Measurements from ENCODE around the gene CCDC141.
A peak's percentile ranks its signal among the peaks of the same experiment; 100 is the strongest.

Gene CCDC141

DNA sequence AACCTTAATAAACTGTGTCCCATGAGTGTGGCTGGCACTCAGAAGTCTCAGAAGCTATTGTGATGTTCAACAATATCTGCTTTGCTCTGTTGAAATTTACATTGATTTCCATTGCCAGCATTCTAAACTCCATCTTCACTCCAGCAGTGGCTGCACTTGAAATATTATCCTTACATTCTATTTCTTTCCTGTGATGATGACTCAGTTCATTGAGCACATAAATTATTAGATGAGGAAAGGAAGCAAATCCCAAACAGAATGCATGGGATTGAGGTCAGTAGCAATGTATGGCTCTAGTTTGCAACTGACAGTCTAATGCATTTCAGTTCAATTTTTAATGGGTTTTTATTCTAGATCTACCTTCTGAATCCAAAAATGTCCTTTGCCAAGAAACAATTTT, 150.3 kb downstream of the CCDC141 start:
- no peak for DNase-seq

DNA sequence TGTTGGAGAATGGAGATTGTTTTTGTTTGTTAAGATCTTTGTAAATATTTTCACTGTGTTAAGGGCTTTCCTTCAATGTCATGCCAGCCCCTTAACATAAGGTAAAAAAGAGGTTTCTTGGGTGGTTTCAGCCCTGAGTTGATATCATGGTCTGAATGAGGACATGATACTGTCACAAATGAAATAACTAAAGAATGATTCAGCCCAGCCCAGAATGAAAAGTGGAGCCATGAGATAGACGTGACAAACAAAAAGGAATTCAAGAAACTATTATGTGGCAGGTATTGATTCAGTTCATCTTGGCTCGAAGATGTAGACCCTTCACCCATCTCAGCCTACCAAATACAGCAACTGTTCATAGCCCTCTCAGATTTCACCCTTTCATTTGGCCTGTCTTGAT, 154.1 kb downstream of the CCDC141 start:
- no peak for DNase-seq

DNA sequence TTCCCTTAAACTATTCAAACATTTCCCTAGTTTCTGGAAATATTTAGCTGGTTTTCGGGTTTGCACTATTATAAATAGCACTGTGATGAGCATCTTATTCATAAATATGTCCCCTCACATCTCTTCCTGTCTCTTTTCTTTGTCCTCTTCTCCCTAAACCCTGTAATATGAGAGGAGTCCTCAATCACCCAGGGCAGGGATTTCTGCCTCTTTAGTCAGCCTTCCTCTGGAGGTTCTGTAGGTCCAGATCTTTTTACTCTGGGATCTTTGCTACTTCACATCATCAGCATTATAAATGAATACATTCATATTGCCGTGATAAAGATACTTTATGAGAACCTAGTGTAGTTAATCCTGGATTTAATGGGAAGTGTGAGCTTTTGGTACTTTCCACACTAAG, 154.8 kb downstream of the CCDC141 start:
- no peak for DNase-seq

DNA sequence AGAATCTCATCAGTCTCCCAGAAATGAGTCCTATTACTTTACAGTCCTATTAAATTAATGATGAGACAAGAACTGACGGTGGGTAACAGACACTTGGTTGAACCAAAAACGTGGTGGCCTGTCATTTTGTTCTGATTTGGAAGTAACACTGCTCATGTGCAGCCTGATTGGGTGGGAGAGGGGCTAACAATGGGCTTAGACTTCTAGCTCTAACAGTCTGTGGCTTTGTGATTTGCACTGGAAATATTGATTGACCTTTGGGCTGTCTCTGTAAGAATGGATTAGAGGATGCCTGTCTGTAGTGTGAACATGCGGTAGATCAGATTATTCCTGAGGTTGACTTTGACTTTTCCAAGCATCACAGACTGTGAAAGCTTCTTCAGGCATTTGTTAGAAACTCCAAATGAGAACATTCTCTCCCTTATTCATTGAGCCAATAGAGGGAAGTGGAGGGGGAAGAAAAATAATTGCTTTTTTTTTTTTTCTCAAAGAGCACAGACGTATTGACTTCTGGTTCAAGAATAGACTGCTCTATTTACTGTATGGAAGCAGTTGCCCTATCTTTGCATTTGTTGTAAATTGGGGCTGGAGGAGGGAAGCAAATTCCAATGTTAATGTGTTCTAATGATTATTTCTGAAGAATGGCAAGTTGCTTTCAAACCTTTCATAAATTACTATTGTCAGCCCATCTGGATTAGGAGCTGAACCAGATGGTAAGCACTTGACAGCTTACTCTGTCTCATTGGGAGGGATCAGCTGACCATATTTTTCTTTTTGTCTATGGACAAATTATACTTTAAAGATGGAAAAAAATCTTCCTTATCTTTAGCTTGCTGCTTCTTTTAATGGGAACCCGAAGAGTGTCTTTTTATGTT, 156.9 kb downstream of the CCDC141 start:
- DNase-seq = no peak

DNA sequence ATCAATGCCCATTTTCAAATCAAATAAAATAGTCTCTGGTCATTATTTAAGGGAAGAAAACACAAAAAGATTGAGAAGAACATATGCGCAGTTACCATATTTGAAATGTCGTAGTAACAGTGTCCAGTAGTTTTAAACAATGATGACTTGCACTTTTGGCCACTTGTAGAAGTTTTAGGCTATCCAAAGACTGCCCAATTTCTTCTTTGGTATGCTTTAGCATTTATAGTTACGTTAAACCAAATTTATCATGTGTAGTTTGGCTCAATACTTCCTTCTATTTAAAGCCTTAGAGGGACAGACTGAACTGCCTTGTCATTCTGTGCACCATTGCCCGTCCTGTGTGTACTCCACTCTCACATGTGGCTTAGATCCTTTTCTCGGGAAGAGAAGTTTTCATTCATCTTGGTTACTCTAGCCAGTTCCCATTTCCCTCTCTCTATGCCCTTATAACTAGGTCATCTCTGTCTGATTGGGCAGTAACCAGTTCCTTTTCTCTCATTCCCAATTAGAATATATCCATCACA, 157.9 kb downstream of the CCDC141 start:
- no peak for DNase-seq

DNA sequence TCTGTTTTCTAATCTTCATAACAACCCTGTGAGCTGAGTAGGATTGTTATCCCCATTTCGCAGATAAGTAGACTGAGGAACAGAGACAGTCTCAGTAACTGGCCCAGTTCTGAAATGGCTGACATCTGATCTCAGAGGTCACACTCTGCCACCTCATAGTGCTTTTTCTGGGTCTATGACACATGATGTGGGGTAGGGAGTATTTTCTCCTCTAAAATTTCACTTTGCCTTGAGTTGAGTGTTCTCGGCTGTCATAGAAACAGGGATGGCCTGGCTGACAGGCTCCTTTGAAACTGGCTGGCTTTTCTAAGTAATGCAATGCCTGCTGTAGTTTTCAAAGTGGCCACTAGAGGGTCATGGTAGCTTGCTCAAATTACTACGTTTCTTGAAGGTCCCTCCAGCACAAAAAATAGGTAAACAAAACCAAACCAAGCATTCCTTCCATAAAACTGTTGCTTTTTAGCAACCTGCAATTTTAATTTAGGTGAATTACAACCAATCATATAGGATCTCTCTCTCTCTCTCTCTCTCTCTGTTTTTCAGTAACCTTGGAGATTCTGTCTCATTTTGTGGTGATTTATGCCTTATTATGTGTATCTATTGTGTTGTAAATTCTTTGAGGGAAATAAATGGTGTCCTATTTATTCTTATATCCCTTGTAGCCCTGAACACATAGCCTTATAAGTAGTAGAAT, 158.5 kb downstream of the CCDC141 start:
- DNase-seq = peak; percentile 25

DNA sequence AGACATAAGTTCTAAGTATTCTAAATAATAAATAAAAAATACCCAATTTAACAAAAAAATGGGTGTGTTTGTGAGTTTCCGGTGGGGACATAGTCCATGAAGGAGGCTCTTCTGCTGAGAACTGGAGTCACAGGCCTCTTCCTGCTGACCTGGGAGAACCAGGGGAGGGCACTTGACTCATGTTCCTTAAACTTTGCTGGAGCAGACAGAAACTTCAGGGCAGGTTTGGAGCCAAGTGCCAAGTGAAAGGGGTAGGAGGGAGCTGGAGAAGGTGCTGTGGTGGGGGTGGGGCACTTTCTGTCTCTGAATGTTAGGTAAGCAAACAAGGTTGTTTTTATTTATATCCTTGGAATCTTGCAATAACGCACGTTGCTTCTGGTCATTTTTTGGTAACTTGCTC, 163.9 kb downstream of the CCDC141 start:
- DNase-seq = no peak

DNA sequence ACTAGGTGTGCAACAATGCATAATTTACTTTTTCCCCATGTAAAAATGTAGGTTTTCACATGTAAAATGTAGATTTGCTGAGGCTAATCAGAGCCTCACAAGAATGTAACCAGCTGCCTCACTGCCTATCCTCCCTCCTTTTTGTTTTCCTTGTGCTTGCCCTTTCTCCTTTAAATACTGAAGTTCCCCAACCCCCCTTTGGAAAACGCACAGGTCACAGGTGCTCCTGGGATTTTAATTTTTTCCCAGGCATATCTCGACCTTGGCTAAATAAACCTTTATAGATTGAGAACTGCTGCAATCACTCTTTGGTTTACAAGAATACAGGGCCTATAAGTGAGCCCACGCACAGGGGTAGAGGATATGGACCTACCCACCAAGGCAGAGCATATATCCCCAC, 165.5 kb downstream of the CCDC141 start:
- DNase-seq = no peak

DNA sequence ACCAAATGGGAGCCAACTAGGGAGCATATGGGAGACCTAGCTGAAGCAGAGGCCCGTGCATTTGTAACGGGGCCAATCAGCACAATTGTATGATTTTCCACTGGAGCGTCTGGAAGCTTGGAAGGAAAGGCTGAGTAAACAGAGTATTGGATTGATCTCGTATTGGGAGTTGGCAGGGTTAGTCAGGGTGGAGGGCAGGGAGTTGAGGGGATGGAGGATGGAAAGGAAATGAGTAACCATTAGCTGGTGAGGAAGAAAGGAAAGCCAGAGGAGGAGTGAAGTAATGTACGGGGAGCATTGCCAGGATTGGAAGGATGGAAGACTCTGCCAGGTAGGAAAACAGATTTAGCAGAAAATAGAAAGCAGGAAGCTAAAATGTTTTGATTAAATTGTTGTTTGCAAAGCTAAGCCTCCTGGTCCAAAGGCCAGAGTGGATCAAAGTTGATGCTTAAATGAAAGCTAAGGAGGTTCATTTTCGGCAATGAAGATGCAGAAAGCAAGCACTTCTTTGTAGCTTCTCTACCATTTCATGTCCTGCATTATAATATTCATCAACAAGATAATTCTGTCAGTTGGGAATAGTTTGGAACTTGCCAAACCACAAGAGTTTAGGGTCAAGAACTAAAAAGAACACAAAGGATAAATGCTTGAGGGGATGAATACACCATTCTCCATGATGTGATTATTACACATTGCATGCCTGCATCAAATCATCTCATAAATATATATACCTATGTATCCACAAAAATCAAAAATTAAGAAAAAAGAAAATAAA, 167.1 kb downstream of the CCDC141 start:
- DNase-seq = no peak

DNA sequence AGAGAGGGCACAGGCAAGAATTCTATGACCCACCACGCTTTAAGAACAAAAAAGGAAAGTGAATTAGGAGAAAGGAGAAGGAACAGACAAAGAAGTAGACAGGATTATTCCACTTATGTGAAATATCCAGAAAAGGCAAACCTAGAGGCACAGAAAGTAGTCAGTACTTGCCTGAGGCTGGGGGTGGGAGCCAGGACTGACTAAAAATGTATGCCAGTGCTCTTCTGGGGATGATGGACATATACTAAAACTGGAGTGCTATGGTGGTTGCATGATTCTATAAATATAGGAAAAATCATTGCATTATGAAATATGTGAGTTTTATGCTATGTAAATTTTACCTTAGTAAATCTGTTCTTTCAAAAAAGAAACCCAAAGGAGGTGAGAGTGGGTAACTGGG, 168.9 kb downstream of the CCDC141 start:
- no peak for DNase-seq

DNA sequence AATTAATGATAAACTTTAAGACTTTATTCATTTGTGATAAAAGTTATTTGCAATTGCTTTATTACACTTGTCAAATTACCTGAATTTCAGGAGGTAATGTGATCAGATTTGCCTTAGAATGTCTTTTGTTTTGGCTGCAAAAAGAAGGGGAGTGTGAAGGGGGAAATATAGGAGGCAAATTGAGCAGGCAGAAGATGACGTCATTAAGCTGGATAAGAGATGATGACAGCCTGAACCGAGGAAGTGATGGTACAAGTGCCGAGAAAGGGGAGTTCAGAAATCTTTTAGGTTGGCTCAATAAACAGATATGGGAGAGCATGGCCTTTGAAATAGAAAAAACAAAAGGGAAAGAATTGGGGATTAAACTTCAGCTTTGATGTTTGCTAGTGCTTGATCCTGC, 169.7 kb downstream of the CCDC141 start:
- DNase-seq = no peak

DNA sequence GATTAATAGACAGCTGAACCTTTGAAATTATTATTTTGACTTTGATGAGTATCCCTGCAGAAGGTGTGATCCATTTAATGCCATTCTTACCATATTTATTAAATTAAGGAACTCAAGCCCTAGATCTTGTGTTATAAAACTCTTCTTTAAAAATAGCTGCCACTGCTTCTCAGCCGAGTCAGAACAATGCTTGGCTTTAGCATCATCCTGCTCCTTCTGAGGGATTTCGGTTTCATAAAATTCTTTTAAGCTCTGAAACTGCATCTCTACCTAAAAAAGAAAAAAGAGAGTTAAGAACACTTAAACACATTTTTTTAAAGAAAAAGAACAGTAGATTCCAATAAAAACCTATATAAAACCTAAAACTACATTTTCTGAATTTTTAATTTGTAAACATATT, 172.1 kb downstream of the CCDC141 start:
- DNase-seq = no peak

DNA sequence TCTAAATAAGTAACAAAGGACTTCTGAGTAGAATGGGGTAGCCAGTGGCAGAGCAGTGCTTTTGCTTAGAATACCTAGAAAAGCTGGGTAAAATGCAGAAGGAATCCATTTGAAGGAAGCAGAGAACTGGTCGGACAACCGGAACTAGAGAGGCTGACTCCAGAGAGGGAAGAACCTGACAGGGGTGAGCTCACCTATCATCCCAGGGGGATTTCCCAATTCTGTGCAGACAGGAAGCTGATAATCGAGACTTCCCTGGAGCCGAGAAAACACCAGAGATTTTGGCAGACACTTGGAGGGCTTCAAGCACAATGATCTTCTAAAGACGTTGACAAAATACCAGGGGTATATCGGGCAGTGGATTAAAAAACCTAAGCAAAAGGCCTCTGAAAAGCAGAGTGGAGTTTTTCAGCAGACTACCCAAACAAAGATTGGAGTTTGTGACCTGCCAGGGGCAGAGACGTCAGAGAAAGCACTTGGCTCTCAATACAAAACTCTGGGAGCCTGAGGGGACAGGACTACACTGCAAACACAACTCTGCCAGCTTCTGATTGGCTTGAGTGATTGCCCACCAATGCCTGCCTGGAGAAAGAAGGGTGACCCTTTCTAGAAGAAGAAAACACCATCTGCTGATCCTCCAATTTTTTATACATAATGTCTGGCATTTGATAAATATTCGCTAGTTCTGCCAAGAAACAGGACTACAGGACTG, 175.3 kb downstream of the CCDC141 start:
- DNase-seq = no peak

DNA sequence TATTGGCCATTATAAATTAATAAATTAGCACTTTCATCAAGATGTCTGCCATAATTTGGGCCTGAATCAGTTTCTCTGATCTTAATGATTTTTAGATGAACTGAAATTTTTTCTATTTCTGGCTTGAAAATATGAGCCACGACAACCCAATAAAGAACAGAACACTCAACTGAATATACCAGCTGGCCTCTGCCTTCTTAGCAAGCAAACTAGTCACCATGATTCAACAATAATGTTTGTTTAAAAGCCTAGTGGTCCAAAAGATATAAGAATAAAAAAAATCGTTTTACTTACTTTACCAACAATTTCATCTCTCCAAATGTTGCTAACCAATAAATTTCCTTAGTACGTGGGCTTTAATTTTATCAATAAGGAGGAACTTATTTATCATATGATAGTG, 176.0 kb downstream of the CCDC141 start:
- no peak for DNase-seq

DNA sequence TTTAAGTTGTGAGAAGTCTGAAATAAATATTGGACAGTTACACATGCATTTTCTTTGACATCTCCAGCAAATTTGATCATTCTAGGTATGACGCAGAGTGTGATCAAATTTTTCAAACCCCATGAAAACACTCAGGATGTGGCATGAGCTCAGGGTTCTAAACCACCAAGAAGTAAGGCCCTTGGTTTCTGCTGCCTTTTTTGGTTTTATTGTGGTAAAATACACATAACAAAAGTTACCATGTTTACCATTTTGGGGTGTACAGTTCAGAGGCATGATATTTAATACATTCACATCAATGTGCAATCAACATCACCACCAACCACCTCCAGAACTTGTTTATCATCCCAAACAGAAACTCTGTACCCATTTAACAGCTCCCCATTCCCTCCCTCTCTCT, 178.4 kb downstream of the CCDC141 start:
- DNase-seq = no peak

DNA sequence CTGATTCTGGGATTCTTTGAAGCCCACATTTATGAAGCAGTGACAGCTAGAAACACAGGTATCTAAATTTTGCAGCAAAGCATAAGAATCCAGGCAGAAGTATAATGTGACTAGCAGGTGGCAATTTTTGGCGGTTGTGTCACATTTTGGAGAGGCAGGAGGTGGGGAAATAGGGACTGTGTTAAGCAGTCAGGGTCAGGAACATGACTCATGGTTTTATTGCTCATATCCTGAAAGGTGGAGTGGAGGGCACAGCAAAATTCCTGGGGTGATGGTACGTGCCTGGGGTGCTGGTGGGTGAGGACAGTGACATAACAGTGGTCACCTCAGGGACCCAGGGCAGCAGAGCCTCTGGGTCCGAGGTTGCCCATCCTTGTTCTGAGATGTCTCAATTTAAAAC, 179.2 kb downstream of the CCDC141 start:
- DNase-seq = no peak

DNA sequence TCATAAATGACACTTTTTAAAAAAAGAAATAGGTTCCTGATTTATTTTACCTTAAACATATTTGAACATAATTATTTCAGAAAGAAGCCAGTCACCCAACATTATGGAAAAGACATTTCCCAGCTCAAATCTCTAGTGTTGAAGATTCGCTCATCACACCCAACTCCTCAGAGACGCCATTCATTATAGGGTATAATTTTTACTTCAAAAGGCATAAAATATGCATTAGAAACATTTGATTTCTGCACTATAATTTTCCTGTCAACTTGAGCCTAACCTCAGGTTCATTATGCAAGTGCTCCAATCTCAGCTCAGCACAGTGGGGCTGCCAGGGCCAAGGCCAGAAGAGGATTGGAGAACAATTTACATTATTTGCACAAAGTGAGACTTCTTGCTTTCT, 183.9 kb downstream of the CCDC141 start:
- DNase-seq = peak; percentile 4

DNA sequence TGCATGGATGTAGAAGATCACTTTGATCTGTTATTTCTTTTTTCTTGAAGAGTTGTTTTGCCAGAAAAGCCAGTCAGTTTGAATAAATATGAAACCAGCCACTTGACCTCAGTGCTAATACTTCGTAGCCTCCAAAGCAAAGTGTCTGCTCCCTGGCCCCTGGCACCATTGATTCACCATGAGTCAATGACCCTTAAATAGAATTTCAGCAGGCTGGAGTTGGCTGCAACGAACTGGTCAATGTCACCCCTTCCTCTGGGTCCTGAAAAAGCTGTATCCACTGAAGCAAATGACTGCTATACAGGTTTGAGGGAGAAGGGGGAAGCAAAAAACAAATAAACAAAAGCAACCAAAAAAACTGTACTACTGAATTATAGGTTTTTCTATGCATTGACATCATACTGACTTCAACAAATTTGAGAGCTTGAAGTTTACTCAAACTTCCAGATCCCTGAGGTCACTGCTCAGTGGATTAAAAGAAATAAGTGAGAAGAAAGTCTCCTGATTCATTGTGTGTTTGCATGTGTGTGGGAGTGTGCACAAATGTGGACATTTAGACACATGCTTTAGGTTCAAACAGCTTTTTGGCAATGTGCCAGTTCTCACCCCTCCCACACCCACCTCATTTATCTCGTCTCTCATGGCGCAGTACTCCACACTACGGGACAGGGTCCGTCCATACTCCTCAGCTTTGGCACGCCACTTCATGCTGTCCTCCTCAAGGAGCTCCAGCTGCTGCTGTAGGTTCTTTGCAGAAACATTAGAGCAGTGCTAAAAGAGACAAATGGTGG, 184.6 kb downstream of the CCDC141 start:
- DNase-seq = peak; percentile 10

DNA sequence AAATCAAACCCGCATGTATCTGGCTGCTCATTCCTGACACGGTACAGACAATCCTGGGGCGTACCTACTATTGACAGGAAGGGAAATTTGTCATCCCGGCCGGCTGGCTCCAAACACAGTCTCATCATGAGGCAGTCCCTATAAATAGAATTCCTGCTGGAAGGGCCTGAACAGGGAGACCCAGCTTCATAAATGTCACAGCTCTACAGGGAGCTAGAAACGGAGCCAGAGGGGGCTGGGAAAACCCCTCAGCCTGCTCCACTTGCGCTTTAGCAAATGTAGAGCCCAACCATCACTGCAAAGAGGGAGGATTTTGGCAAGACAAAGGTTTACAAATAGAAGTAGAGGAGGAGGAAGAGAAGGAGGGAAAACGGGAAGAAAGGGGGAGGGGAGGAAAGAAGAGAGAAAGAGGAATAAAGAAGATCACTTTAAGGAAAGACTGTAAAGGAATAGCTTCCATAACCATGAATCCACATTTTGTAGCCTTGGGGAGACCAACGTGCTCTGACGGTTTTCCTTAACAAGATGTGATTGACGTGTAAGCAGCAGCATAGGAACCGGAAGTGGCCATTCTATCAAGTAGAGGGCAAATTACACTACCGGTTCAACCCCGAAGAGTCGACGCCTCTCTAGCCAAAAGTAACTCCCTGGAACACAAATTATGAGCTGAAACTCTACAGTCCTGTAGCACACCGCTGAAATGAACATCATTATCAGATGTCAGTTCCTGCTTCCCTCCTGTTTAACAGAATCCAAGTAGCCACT, 185.9 kb downstream of the CCDC141 start:
- DNase-seq = no peak

DNA sequence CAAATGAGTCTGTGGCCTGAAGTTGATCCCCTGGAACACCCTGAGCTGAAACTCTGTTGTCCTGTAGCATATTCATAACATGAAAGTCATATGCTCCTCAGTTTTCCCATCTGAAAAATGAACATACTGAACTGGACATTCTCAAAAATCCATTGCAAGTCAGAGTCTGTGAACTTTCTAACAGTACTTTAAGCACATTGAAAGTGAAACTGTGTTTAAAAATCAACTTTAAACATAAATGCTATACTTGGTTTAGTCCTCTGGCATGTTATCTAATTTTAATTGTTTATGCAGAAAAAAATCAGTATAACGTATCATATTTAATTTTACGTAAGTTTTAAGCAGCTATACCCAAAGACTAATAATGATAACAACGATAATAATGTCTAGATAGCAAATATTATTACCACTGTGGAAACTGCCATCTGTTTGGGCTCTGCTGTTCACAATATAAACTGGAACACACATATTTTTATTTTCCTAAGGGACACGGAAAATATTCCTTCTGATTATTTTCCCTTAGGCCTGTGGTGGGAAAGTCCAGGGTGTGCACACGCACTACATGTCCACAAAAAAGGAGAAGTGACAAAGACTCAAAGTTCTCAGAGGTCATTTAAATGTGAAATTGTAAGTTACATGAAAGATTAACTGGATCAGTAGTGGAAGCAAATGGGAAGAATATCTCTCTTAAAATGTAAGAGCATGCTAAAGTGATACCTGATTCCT, 186.6 kb downstream of the CCDC141 start:
- DNase-seq = no peak

Data from NCI-H1417 treated with DMSO at 0.1 percent for 48 hours (cell line).